Astrocyte of the spinal cord (primary cell): ENCODE measurements around the gene JAG1.

Experiments used
- DNase-seq: peaks from one replicate; pipeline ENCODE4 v3.0.0; 2011; ENCODE audit warnings: low read depth, low spot score
- H3K4me3 ChIP-seq: 2 replicates; pipeline ENCODE4 v1.5.1; 2011; ENCODE audit warnings: low read depth, mild to moderate bottlenecking, low read length, moderate library complexity
- CTCF ChIP-seq: IDR thresholded peaks from 2 replicates; pipeline ENCODE4 v1.5.1; 2012; ENCODE audit warnings: low read depth, mild to moderate bottlenecking, low read length, inconsistent platforms
- in situ Hi-C: cut with HindIII; loops from 2 replicates; pipeline ENCODE4 v1.10.0; 2017; ENCODE audit warnings: low sequenced_read_pairs

JAG1 gene

GRCh38 chr20:10602221-10602871 lies 71.5 kb downstream of the JAG1 start:
- in situ Hi-C loops, result no loop called here
- no peak for DNase-seq
- no peak for TF ChIP-seq CTCF
- H3K4me3 ChIP-seq, result no peak overlapping the region

- TF ChIP-seq CTCF, result no peak
- no peak for DNase-seq
- in situ Hi-C loops, result no loop called here
- H3K4me3 ChIP-seq, result no peak overlapping the region
Measured at GRCh38 chr20:10597637-10598036, 76.2 kb downstream of the JAG1 start.

GRCh38 chr20:10596710-10597121 lies 77.1 kb downstream of the JAG1 start:
- no peak for TF ChIP-seq CTCF
- DNase-seq, result peak; percentile 86
- no peak overlapping the region for H3K4me3 ChIP-seq
- in situ Hi-C loops, result no loop called here

GRCh38 chr20:10595985-10596384 lies 77.8 kb downstream of the JAG1 start:
- no peak for DNase-seq
- TF ChIP-seq CTCF, result no peak
- in situ Hi-C loops, result no loop called here
- no peak overlapping the region for H3K4me3 ChIP-seq

- in situ Hi-C loops, result no loop called here
- DNase-seq, result no peak
- TF ChIP-seq CTCF, result no peak
- H3K4me3 ChIP-seq, result no peak overlapping the region
Measured at GRCh38 chr20:10595266-10595665, 78.5 kb downstream of the JAG1 start.

- in situ Hi-C loops, result no loop called here
Measured at GRCh38 chr20:10594296-10594868, 79.4 kb downstream of the JAG1 start.

More at GRCh38 chr20:10594296-10594868, 79.4 kb downstream of the JAG1 start:
- H3K4me3 ChIP-seq, result no peak overlapping the region
- TF ChIP-seq CTCF, result no peak
- DNase-seq, result peak; percentile 79
